MCF 10A (cell line): ENCODE data around the gene IRF2BP1. TPM values are rescaled to one million over a fixed set of nuclear protein-coding genes. Genes with fewer than 3 reads are reported as not detected.

Source experiments
- BruUV-seq: library from RNA; stranded (reverse); fragments of 400-500 nt; replicated peaks from 2 replicates; lab custom pipeline; 2021; lab: Mats Ljungman, UMichigan
- CTCF ChIA-PET: fragments of 300-600 bp; sonication (Branson Sonifier 250); formaldehyde crosslinking; extraction: SDS; loops from one replicate; lab custom pipeline; 2021; ENCODE audit warnings: antibody characterized with exemption, inconsistent platforms; lab: Yijun Ruan, JAX
- POLR2A ChIA-PET: fragments of 300-600, 350-650 bp; sonication (Branson Sonifier 250); formaldehyde crosslinking; extraction: SDS; loops from one replicate; lab custom pipeline; 2020; ENCODE audit warnings: antibody characterized with exemption, inconsistent platforms; lab: Yijun Ruan, JAX
- DNase-seq: peaks from one replicate; pipeline ENCODE4 v3.0.0-alpha.2; 2018; ENCODE audit not compliant: unreplicated experiment
- H3K27ac Mint-ChIP-seq: one replicate; pipeline ENCODE4 v1.8.0; 2022; ENCODE audit warnings: mild to moderate bottlenecking, low read depth, mixed read lengths; ENCODE audit not compliant: unreplicated experiment
- H3K27me3 Mint-ChIP-seq: one replicate; pipeline ENCODE4 v1.8.0; 2022; ENCODE audit warnings: mixed read lengths; ENCODE audit not compliant: insufficient read depth, unreplicated experiment
- H3K36me3 Mint-ChIP-seq: one replicate; pipeline ENCODE4 v1.8.0; 2022; ENCODE audit warnings: mild to moderate bottlenecking, moderate library complexity, mixed read lengths; ENCODE audit not compliant: insufficient read depth, unreplicated experiment
- H3K4me1 Mint-ChIP-seq: one replicate; pipeline ENCODE4 v1.8.0; 2022; ENCODE audit warnings: mixed read lengths; ENCODE audit not compliant: insufficient read depth, unreplicated experiment
- H3K4me3 Mint-ChIP-seq: one replicate; pipeline ENCODE4 v1.8.0; 2022; ENCODE audit warnings: mild to moderate bottlenecking, moderate library complexity, mixed read lengths; ENCODE audit not compliant: unreplicated experiment
- H3K9me3 Mint-ChIP-seq: one replicate; pipeline ENCODE4 v1.8.0; 2022; ENCODE audit warnings: mixed read lengths; ENCODE audit not compliant: unreplicated experiment
- intact Hi-C: fragments of 100-400 bp; cut with micrococcal nuclease; formaldehyde crosslinking; loops from 2 replicates; pipeline ENCODE4 v1.14.1; 2022
- total RNA-seq: library from RNA; stranded (reverse); gene quantifications from 2 replicates; pipeline ENCODE4 v1.2.3, GENCODE V29; 2022
- TF ChIP-seq, protein P1 (sequence below): fragments of 200-600 bp; IDR thresholded peaks from one replicate; pipeline ENCODE4 v1.8.0; 2022; ENCODE audit warnings: antibody characterized with exemption, mild to moderate bottlenecking; ENCODE audit not compliant: unreplicated experiment

The IRF2BP1 gene
- total RNA-seq, 1 experiment from 2014 or later: 18.1 TPM

DNA sequence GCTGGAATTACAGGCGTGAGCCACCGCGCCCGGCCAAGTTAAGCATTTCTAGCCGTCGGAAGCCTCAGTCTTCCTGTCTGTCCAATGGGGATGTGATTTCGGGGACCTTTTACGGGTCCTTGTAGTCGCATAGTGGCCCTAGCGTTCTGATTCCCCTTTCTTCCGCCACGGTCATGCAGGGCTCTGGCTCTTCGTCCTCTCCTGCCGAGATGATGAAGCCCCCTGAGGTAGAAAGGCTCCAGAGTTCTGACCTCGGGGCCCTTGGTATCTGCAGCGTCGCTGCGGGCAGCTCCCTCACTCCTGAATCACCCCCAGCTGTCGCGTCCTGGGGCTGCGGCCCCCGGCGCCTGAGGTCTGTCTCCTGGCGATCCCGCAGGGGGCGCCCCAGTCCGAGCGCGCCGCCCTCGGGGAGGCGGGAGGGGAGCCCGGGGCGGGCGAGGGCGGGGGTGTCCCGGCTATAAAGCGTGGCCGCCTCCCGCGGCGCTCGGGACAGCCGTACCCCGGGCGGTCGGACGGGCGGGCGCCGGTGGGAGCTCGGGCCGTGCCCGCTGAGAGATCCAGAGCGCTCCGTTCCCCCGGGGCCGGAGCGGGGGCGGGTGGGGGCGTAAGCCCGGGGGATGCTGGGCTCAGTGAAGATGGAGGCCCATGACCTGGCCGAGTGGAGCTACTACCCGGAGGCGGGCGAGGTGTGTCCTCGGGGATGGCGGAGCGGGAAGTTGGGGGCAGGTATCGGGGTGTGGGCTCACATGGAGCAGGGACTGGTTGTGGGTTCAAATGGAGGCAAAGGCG is 21.9 kb downstream of the IRF2BP1 start, which contains the start of gene FOXA3:
FOXA3 (plus strand) TSS at position 487 of the 789 bp plus-strand sequence; CDS start at position 618, 131 bp downstream.
- Mint-ChIP-seq H3K4me3 (peak within 1 kb of the TSS; percentile 90), H3K4me1 (peaks cover 5% of the 10 kb centered on the region), H3K36me3 (peaks cover 25% of the 10 kb centered on the region), H3K27ac (peak within 1 kb of the TSS; percentile 86), H3K27me3 (peaks cover 51% of the 10 kb centered on the region), H3K9me3 (no peaks in the 10 kb centered on the region)
- TF ChIP-seq, protein P1, sequence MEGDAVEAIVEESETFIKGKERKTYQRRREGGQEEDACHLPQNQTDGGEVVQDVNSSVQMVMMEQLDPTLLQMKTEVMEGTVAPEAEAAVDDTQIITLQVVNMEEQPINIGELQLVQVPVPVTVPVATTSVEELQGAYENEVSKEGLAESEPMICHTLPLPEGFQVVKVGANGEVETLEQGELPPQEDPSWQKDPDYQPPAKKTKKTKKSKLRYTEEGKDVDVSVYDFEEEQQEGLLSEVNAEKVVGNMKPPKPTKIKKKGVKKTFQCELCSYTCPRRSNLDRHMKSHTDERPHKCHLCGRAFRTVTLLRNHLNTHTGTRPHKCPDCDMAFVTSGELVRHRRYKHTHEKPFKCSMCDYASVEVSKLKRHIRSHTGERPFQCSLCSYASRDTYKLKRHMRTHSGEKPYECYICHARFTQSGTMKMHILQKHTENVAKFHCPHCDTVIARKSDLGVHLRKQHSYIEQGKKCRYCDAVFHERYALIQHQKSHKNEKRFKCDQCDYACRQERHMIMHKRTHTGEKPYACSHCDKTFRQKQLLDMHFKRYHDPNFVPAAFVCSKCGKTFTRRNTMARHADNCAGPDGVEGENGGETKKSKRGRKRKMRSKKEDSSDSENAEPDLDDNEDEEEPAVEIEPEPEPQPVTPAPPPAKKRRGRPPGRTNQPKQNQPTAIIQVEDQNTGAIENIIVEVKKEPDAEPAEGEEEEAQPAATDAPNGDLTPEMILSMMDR: peak; percentile 46
- CTCF ChIA-PET: interaction anchor here (0.6 to 1.4 kb wide), 3 partner anchors 19 to 155 kb away, joined by 3 to 5 read pairs (median 4); no protein-coding TSS in a partner anchor
- POLR2A ChIA-PET: interaction anchor here (0.5 to 2.1 kb wide), 17 partner anchors 14 to 833 kb away, joined by 3 to 34 read pairs (median 5); partner anchors contain the start of genes CCDC61, IRF2BP1, MYPOP and QPCTL
- DNase-seq: no peak
- intact Hi-C loops: no loop called here
- no TSS peak for BruUV-seq

DNA sequence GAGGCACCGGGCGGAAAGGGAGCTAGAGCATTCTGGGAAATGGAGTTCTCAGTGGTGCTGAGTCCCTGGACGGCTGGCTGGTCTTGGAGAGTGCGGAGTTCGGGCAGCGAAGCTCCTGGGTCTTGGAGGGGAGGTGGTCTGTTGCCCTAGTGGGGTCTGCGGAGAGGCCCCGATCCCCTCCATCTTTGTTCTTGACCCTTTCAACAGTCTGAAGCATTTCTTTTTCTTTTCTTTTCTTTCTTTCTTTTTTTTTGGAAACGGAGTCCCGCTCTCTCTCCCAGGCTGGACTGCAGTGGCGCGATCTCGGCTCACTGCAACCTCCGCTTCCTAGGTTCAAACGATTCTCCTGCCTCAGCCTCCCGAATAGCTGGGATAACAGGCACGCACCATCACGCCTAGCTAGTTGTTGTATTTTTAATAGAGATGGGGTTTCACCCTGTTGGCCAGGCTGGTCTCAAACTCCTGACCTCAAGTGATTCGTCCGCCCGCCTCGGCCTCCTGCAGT is 22.6 kb downstream of the IRF2BP1 start:
- no TSS peak for BruUV-seq

DNA sequence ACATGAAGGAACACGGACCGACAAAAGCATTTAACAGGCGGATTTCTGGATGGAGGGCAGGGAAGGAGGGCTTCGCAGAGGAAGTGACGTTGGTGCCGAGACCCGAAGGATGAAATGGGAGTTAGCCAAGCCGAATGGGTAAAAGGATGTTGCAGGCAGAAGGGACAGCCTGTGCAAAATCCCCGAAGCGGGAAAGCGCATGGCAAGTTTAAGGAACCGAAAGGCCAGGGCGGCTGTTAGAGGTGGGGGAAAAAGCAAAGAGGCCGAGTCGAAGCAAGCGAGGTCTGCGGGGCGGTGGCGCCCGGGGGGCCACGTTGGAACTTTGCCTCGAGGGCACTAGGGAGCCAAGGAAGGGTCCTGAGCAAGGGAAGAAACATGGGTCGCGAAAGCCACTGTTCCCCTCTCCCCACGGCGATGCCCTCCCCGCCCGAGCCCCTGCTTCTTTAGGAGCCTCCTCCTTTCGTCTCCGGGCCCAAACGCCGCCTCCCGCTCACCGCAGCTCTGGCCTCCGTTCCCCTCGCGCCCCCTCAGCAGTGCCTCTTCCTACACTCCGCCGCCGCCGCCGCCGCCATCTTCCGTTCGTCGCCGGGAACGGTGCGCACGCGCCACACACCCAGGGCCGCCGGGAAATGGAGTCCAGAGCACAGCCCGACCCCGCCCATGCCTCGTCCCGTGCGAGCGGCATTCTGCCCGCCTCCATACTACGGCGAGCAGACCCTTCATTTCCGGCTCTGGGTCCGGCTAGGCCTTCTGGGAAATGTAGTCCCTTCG is 23.2 kb downstream of the IRF2BP1 start, which contains the start of gene SYMPK:
SYMPK (minus strand) TSS at position 584 of the 771 bp plus-strand sequence. CDS start 8,652 bp downstream, outside the sequence.
- intact Hi-C loops: no loop called here
- Mint-ChIP-seq H3K9me3 (no peaks in the 10 kb centered on the region), H3K27ac (peak within 1 kb of the TSS; percentile 86), H3K4me1 (peaks cover 10% of the 10 kb centered on the region), H3K27me3 (peaks cover 50% of the 10 kb centered on the region), H3K4me3 (peak within 1 kb of the TSS; percentile 90), H3K36me3 (peaks cover 34% of the 10 kb centered on the region)
- ChIA-PET CTCF (interaction anchor here (0.6 to 1.0 kb wide), 4 partner anchors 13 to 154 kb away, joined by 3 to 4 read pairs (median 4); no protein-coding TSS in a partner anchor), POLR2A (interaction anchor here (0.5 to 2.1 kb wide), 23 partner anchors 11 to 832 kb away, joined by 3 to 34 read pairs (median 4); partner anchors contain the start of genes CCDC61, IRF2BP1, MYPOP and QPCTL)
- BruUV-seq: no TSS peak
- DNase-seq: peak; percentile 99
- TF ChIP-seq, protein P1: no peak

More for the DNA sequence above, 22.6 kb downstream of the IRF2BP1 start:
- peaks cover 5% of the 10 kb centered on the region for H3K4me1 Mint-ChIP-seq
- H3K9me3 Mint-ChIP-seq: no peaks in the 10 kb centered on the region
- intact Hi-C loops: no loop called here
- peak overlapping the region; percentile 86 for H3K27ac Mint-ChIP-seq
- peak overlapping the region; percentile 90 for H3K4me3 Mint-ChIP-seq
- DNase-seq: no peak
- ChIA-PET POLR2A (interaction anchor here (0.5 to 2.1 kb wide), 18 partner anchors 13 to 832 kb away, joined by 3 to 34 read pairs (median 5); partner anchors contain the start of genes CCDC61, IRF2BP1, MYPOP and QPCTL), CTCF (interaction anchor here (0.6 to 1.0 kb wide), 3 partner anchors 14 to 155 kb away, joined by 3 to 4 read pairs (median 4); no protein-coding TSS in a partner anchor)
- peaks cover 51% of the 10 kb centered on the region for H3K27me3 Mint-ChIP-seq
- TF ChIP-seq, protein P1: no peak
- peaks cover 31% of the 10 kb centered on the region for H3K36me3 Mint-ChIP-seq
